Airway epithelial cell (primary cell): ENCODE results near the gene PSMB8. TPM values are rescaled to one million over a fixed set of nuclear protein-coding genes. Genes with fewer than 3 reads are reported as not detected.

Experiments used
- total RNA-seq: library from RNA; depleted of rRNA; stranded (reverse); fragments of >200 nt; gene quantifications from 2 replicates; pipeline ENCODE4 v1.2.3, GENCODE V29; 2015

PSMB8 gene
- total RNA-seq, result 18.8 and 20.0 TPM in 2 replicates

DNA sequence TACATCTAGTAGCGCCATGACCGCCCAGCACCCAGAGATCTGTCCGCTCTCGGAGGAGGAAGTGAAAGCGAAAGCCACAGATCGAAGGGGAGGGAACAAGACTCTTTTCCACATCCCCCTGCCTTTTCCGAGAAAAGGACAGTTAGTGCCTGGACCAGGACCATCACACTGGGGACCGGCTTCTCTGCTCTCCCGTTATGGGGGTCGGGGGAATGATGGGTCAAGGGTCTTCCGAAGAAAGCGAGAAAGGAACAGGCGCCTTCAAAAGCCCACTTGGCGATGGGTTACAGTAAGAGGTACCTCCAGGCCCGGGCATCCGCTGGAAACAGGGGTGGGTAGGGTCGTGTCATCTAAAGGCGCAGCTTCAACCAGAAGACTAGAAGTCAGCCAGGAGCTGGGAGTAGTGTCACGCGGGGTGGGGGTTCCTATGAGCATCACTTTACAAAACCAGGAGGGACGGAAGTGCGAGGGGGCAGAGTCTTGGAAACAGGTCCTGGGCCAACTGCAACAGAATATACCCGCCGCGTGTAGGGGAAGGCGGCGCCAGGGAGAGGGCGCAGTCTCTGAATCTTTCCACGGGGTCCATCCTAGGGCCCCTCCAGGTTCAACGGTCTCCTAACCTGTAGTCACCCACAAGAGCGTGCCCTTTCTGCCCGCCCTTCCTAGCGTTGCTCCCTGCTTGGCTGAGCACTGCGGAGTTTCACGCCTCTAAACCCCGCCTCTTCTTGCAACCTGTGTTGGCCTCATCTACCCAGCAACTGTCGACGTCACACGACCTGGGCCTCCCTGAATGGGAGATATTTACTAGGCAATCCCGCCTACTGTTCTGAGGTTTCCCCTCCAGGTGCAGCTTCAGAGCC lies at the start of gene PSMB8:
Gene PSMB8, minus strand, starts transcription at position 69 of the 860 bp plus-strand sequence. Its CDS starts 51 bp downstream, at position 18.

DNA sequence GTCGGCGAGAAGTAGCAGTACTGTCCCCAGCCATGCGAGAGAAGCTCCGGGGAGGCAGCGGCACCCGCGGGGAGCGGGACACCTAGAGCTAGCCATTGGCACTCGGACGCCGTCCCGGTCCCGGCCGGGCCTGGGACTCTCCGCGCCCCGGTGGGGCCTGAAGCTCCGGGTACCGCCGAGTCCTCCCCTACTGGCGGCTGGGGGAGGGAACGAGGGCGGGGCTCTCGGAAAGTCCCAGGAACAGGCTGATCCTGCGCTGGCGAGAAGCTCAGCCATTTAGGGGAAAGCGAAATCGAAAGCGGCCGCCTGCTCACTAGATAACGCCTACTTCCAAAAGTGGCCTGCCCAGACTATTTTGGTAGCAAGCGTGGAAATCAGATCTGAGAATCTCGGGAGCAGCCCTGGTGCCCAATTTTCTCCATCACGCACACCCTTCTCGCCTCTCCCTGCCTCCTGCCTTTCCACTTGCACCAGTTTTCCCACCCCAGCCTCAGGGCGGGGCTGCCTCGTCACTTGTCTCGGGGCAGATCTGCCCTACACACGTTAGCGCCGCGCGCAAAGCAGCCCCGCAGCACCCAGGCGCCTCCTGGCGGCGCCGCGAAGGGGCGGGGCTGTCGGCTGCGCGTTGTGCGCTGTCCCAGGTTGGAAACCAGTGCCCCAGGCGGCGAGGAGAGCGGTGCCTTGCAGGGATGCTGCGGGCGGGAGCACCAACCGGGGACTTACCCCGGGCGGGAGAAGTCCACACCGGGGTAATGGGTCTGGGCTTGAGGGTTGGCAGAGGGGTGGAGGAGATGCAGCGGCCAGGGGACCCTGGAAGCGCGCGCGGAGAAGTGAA lies 9.9 kb upstream of the PSMB8 start, which contains the start of the genes PSMB9 and TAP1:
Gene PSMB9, plus strand, starts transcription at position 652 of the 835 bp plus-strand sequence. Its CDS starts 38 bp downstream, at position 690.
Gene TAP1, minus strand, starts transcription at position 164 of the 835 bp plus-strand sequence. Its CDS starts 68 bp downstream, at position 96.

DNA sequence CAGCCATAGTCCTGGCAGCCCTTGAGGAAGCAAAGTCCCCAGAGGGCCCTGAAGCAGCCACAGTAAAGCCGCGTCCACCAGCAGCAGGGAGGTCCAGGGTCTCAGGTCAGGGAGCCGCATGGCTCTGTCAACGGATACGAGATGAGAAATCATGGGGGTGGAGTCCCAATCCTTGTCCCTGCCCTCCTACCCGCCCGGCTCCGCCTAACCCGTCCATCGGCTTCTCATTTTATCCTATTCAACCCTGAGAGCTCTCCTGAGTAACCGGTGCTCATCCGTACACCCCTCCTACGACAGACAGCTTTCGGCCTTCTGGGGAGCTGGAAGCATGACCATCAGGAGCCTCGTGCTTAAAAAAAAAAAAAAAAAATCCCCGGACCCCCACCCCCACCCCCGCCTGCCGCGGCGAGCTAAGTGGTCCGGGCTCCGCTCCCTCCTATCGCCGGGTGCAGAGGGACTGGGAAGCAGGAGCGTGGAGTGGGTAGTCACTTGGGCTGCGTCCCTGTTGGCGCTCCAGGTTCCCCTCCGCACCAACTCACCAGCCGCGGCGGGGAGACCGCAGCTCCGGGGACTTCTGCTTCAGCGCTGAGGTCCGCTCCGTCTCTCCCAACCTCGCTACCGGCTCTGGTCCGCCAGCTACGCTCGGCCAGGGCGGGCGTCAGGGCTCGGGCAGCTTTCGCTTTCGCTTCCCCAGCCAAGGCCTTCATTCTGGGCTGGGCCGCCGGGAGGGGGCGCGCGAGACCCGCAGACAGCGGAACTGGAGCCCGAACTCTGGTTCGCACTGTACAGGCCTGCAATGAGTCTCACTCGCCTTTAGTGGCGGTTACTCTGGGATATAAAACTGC lies 5.5 kb downstream of the PSMB8 start, which contains the start of gene TAP2:
Gene TAP2, minus strand, starts transcription at position 626 of the 845 bp plus-strand sequence. Its CDS starts 506 bp downstream, at position 120.

GRCh38 chr6:32816746-32817204 lies 27.1 kb downstream of the PSMB8 start, which contains the start of gene HLA-DOB:
Gene HLA-DOB (minus strand): TSS chr6:32817002. CDS start chr6:32816951, 51 bp downstream.

Other genes with a start within 250 kb of the PSMB8 start
- gene HLA-DQA1, start 206.6 kb downstream of the PSMB8 start, total RNA-seq, result not detected in 2 replicates
- gene HLA-DQB1, start 177.4 kb downstream of the PSMB8 start, total RNA-seq, result 0.21 and 2.0 TPM in 2 replicates
- not detected in 2 replicates for gene HLA-DQA2, start 102.7 kb downstream of the PSMB8 start, total RNA-seq
- gene HLA-DQB2, start 80.5 kb downstream of the PSMB8 start, total RNA-seq, result not detected in 2 replicates
- gene HLA-DOB, start 27.0 kb downstream of the PSMB8 start, total RNA-seq, result 1.5 and 2.2 TPM in 2 replicates
- 16.2 and 16.4 TPM in 2 replicates for gene TAP2, start 5.3 kb downstream of the PSMB8 start, total RNA-seq
- 27.2 and 28.7 TPM in 2 replicates for gene TAP1, start 9.7 kb upstream of the PSMB8 start, total RNA-seq
- gene PSMB9, start 10.1 kb upstream of the PSMB8 start, total RNA-seq, result 1.6 and 4.5 TPM in 2 replicates
- not detected in 2 replicates for gene HLA-DMB, start 97.0 kb upstream of the PSMB8 start, total RNA-seq
- gene HLA-DMA, start 109.0 kb upstream of the PSMB8 start, total RNA-seq, result 0.28 and 1.6 TPM in 2 replicates
- 103 and 130 TPM in 2 replicates for gene BRD2, start 124.5 kb upstream of the PSMB8 start, total RNA-seq
- 0.07 TPM in 1 of 2 replicates, not detected in the other for gene HLA-DOA, start 165.5 kb upstream of the PSMB8 start, total RNA-seq
- gene HLA-DPA1, start 229.6 kb upstream of the PSMB8 start, total RNA-seq, result not detected in 2 replicates
- gene HLA-DPB1, start 231.9 kb upstream of the PSMB8 start, total RNA-seq, result 0.93 TPM in 1 of 2 replicates, not detected in the other